Brain microvascular endothelial cell (primary cell): ENCODE measurements around the gene PGF.

Experiments used
- DNase-seq: peaks from one replicate; pipeline ENCODE4 v3.0.0-alpha.2; 2020
- H3K27ac ChIP-seq: fragments of 250-450 bp; sonication (Bioruptor Pico); 2 replicates; pipeline ENCODE4 v1.5.1; 2020; ENCODE audit warnings: mild to moderate bottlenecking, moderate library complexity
- H3K27me3 ChIP-seq: fragments of 250-450 bp; sonication (Bioruptor Pico); replicated peaks from 2 replicates; pipeline ENCODE4 v1.5.1; 2020; ENCODE audit warnings: mild to moderate bottlenecking
- H3K36me3 ChIP-seq: fragments of 250-450 bp; sonication (Bioruptor Pico); replicated peaks from 2 replicates; pipeline ENCODE4 v1.5.1; 2020; ENCODE audit warnings: mild to moderate bottlenecking
- H3K4me3 ChIP-seq: 2 replicates; pipeline ENCODE4 v1.5.1; 2011; ENCODE audit warnings: low read depth, mild to moderate bottlenecking, control low read depth, low read length, moderate library complexity
- in situ Hi-C: cut with HindIII; loops from 2 replicates; pipeline ENCODE4 v1.10.0; 2017; ENCODE audit warnings: low sequenced_read_pairs, low pct_ligation_motif_present
- TF ChIP-seq, protein P1 (sequence below): IDR thresholded peaks from 2 replicates; pipeline ENCODE4 v1.5.1; 2011; ENCODE audit warnings: low read depth, mild to moderate bottlenecking, moderate library complexity, low read length, control low read depth, inconsistent platforms; ENCODE audit errors: missing control alignments

PGF gene

DNA sequence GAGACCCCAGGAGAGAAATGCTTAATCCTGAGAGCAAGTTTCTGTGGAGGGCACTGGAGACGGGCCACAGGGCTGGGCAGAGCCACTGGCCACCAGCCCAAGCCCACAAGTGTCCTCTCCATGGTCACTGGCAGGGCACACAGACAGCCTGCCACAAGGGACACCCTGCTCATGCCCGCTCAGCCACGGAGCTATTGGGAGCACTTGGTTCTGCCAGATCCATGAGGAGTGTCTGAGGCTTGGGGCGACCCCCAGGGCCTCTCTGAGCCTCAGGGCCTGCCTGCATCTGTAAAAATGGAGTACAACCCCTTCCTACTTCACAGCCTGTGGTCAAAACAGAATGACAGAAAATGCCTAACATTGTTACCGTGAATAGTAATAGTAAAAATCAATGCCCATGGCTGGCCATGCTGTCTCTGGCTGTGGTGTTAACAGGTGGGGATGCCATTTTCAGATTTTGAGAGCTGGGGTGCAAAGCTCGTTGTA, 3.2 kb downstream of the PGF start:
- H3K27ac ChIP-seq: no peak overlapping the region
- H3K27me3 ChIP-seq: no peaks in the 10 kb centered on the region
- in situ Hi-C loops: no loop called here
- H3K4me3 ChIP-seq: no peak overlapping the region
- H3K36me3 ChIP-seq: no peaks in the 10 kb centered on the region
- TF ChIP-seq, protein P1, sequence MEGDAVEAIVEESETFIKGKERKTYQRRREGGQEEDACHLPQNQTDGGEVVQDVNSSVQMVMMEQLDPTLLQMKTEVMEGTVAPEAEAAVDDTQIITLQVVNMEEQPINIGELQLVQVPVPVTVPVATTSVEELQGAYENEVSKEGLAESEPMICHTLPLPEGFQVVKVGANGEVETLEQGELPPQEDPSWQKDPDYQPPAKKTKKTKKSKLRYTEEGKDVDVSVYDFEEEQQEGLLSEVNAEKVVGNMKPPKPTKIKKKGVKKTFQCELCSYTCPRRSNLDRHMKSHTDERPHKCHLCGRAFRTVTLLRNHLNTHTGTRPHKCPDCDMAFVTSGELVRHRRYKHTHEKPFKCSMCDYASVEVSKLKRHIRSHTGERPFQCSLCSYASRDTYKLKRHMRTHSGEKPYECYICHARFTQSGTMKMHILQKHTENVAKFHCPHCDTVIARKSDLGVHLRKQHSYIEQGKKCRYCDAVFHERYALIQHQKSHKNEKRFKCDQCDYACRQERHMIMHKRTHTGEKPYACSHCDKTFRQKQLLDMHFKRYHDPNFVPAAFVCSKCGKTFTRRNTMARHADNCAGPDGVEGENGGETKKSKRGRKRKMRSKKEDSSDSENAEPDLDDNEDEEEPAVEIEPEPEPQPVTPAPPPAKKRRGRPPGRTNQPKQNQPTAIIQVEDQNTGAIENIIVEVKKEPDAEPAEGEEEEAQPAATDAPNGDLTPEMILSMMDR: no peak
- no peak for DNase-seq

DNA sequence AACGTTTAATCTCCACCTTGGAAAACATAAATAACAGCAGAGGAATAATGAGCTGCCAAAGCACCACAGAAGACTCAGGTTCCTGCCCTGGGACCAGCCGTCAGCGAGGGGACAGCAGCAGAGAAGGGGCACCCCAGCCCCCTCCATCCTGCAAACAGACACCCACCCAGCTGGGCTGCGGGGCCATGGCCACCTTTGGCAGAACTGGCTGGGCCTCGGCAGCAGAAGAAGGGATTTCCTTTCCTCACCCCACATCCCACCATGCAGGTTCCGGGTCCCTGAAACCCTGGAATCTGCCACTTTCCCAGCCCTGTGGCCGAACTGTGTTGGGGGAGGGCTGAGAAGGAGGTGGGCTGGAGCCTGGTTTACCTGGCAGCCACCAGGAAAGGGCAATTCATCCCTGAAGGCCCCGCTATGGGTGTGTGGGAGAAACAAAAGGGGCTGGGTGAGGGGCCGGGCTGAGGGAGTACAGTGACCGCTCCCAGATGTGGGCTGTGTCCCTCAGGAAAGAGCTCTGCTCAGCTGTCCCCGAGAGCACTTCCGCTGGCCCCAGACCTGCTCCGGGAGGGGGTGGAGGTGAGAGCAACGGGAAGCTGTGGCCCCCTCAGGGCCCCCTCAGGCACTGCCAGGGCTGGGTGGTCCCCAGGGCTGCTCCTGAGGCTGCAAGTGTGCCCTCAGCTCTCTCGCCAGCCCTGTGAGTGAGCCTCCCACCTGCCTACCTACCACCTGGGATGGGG, 3.8 kb downstream of the PGF start:
- Histone ChIP-seq H3K36me3 (no peaks in the 10 kb centered on the region), H3K4me3 (no peak overlapping the region), H3K27me3 (no peaks in the 10 kb centered on the region), H3K27ac (no peak overlapping the region)
- TF ChIP-seq, protein P1: no peak
- DNase-seq: no peak
- in situ Hi-C loops: no loop called here

DNA sequence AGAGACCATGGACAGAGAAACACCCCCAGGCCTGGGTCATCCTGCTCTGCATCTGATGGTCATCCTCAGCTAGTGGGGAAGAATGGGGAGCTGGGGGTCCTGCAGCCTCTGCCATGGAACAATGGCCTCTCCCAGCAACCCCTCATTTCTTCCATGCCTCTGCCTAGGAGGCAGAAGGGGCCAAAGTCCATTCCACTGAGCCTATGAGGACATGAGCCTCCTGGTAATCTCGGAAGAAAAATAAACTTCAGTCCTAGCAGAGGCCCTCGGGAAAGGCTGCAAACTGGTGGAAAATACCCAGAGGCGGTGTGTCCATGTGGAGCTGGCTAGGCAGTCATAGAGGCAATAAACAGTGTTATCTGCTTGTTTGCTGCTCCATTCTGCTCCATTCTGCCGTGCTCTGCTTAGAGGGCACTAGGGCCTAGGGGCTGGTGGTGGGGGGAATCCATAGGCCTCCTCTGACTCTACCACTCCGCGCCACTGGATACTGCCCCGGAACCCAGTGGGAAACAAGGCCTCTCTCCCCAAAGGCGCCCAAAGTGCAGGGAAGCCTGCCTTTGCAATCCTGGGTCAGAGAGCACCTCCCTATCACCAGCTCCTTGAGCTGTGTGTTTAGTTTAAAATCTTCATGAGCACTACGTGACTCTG, 4.5 kb downstream of the PGF start:
- DNase-seq: no peak
- TF ChIP-seq, protein P1: no peak
- no peak overlapping the region for H3K4me3 ChIP-seq
- H3K27me3 ChIP-seq: no peaks in the 10 kb centered on the region
- in situ Hi-C loops: no loop called here
- H3K27ac ChIP-seq: no peak overlapping the region
- H3K36me3 ChIP-seq: no peaks in the 10 kb centered on the region

DNA sequence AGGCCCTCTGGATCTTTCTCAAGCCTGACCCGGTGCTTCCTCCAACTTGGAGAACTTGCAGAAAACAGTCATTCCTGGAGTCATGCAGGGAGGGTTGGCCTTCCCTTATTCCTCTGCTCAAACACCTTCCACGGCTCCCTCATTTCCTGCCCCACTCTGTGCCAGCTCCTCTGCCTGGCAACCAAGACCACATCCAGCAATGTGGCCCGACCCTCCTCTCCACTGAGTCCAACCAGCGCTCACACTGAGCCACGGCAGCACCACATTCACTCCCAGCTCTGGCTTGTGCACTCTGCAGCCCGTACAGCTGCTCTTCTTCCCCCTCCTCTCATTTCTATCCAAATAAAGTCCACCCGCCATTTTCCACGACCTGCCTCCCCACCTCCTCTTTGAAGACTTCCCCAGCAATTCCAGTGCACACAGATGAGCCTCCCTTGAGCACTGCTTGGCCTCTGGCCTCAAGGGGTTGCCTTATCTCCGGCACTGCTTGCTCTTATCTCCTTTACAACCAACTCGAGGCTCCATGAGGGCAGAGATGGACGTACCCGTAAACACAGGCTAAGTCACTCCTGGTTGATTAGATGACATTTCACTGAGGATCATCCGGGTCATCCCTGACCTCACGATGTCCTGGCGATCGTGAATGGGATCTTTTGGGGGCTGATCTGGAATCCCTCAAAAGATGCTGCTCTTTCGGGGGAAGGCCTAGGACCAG, 5.4 kb downstream of the PGF start:
- Histone ChIP-seq H3K27ac (no peak overlapping the region), H3K27me3 (no peaks in the 10 kb centered on the region), H3K36me3 (no peaks in the 10 kb centered on the region), H3K4me3 (no peak overlapping the region)
- in situ Hi-C loops: no loop called here
- no peak for DNase-seq
- TF ChIP-seq, protein P1: no peak

DNA sequence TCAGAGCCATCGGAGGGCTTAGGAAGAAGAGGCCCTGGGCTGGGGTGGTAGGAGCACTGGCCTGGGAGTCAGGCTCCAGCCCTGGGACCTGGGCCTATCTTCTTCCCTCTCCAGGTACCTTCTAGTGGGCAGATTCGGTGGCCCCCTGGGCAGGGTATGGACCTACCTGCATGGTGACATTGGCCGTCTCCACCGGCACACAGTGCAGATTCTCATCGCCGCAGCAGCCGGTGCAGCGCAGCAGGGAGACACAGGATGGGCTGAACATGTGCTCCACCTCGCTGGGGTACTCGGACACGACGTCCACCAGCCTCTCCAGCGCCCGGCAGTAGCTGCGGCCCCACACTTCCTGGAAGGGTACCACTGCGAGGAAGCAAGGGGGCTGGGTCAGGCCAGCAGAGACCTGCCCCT, 6.2 kb downstream of the PGF start:
- H3K27ac ChIP-seq: no peak overlapping the region
- in situ Hi-C loops: no loop called here
- H3K36me3 ChIP-seq: no peaks in the 10 kb centered on the region
- TF ChIP-seq, protein P1: no peak
- no peaks in the 10 kb centered on the region for H3K27me3 ChIP-seq
- no peak overlapping the region for H3K4me3 ChIP-seq
- DNase-seq: no peak
